K562 treated with DMSO at 1 percent for 4 hours (cell line): ENCODE measurements around the gene DAG1. TPM values are rescaled to one million over a fixed set of nuclear protein-coding genes. Genes with fewer than 3 reads are reported as not detected.

ENCODE experiments used
- total RNA-seq: library from RNA; unstranded; fragments of 300-600 nt; gene quantifications from 2 replicates; pipeline ENCODE4 v1.2.3, GENCODE V29; 2022; ENCODE audit not compliant: insufficient read depth

Gene DAG1
- total RNA-seq, result 10.8 and 14.5 TPM in 2 replicates

DNA sequence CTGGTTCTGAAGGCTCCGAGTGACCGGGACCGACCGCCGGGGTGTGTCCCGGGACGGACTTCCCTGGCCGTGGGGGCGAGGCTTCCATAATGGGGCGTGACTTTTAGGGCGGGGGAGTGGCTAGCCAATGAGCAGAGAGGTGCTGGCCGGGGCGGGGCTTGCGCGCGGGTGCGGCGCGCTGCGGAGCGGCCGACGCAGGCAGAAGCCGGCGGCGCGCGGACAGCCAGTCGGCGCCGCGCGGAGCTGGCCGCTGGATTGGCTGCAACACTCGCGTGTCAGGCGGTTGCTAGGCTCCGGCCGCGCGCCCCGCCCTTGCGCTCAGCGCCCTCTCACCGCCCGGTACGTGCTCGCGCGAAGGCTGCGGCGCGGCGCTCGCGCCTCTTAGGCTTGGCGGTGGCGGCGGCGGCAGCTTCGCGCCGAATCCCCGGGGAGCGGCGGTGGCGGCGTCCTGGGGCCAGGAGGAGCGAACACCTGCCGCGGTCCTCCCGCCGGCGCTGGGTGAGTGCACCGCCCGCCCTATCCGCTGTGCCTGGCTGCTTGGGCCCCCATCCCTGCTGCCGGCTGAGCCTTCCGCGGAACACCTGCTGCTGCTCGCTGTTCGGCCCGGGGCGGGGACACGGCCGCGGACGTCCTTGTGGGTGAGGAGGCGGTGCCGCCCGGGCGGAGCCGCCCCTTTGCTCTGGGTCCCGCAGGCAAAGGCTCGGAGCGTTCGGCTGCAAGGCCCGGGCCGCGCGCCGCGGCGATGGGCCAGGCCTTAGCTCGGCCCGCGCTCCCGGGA lies at the start of gene DAG1:
DAG1 (plus strand) TSS at position 332 of the 778 bp plus-strand sequence. CDS start 40,268 bp downstream, outside the sequence.

GRCh38 chr3:49422379-49423248 lies 47.5 kb upstream of the DAG1 start, which contains the start of gene AMT:
Gene AMT (minus strand): TSS chr3:49422473. CDS start chr3:49422450, 23 bp downstream.

GRCh38 chr3:49553692-49554632 lies 83.9 kb downstream of the DAG1 start, which contains the start of gene BSN:
Gene BSN (plus strand): TSS chr3:49554477. CDS start chr3:49554603, 126 bp downstream.

Other genes starting within 250 kb of the DAG1 start
- 4.1 and 7.5 TPM in 2 replicates for gene C3orf62, start 193.0 kb upstream of the DAG1 start, total RNA-seq
- 8.1 and 8.4 TPM in 2 replicates for gene USP4, start 130.2 kb upstream of the DAG1 start, total RNA-seq
- not detected in 2 replicates for gene GPX1, start 111.9 kb upstream of the DAG1 start, total RNA-seq
- gene RHOA, start 58.3 kb upstream of the DAG1 start, total RNA-seq, result 233 and 256 TPM in 2 replicates
- 9.9 and 11.6 TPM in 2 replicates for gene TCTA, start 57.8 kb upstream of the DAG1 start, total RNA-seq
- 1.8 and 3.3 TPM in 2 replicates for gene AMT, start 47.8 kb upstream of the DAG1 start, total RNA-seq
- 5.3 and 9.7 TPM in 2 replicates for gene NICN1, start 40.9 kb upstream of the DAG1 start, total RNA-seq
- 0.07 and 0.21 TPM in 2 replicates for gene BSN, start 84.2 kb downstream of the DAG1 start, total RNA-seq
- 124 and 159 TPM in 2 replicates for gene APEH, start 204.1 kb downstream of the DAG1 start, total RNA-seq
- gene MST1, start 219.2 kb downstream of the DAG1 start, total RNA-seq, result 3.2 and 3.6 TPM in 2 replicates
- gene RNF123, start 219.3 kb downstream of the DAG1 start, total RNA-seq, result 28.8 and 30.5 TPM in 2 replicates
- 8.8 and 9.6 TPM in 2 replicates for gene AMIGO3, start 249.4 kb downstream of the DAG1 start, total RNA-seq